ENCODE measurements around the gene OXLD1. TPM values are rescaled to one million over a fixed set of nuclear protein-coding genes. Genes with fewer than 3 reads are reported as not detected.

The OXLD1 gene
- total RNA-seq, 4 donors from 2014 or later: 18.4 to 26.5 (median 21.6) TPM

GRCh38 chr17:81706757-81707624 lies 40.6 kb upstream of the OXLD1 start:
- ATAC-seq (ENCODE audit: low FRiP score): no peak
- no peak for TF ChIP-seq CTCF (IDR thresholded peaks at IDR 0.05)

DNA sequence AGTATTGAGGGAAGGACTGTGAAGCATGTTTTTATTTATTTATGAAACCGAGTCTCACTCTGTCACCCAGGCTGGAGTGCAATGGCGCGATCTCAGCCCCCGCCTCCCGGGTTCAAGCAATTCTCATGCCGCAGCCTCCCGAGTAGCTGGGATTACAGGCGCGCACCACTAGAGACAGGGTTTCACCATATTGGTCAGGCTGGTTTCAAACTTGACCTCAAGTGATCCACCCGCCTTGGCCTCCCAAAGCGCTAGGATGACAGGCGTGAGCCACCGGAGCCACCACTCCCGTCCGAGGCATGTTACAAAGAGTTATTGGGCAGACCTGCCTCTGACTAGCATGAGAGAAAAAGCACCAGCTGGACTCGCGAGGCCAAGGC lies 39.8 kb upstream of the OXLD1 start:
- TF ChIP-seq CTCF (IDR thresholded peaks at IDR 0.05): no peak
- DNase-seq (ENCODE audit: low spot score) (no peak), ATAC-seq (ENCODE audit: low FRiP score) (no peak)

More at GRCh38 chr17:81706757-81707624, 40.6 kb upstream of the OXLD1 start:
- no peak for DNase-seq (ENCODE audit: low spot score)

DNA sequence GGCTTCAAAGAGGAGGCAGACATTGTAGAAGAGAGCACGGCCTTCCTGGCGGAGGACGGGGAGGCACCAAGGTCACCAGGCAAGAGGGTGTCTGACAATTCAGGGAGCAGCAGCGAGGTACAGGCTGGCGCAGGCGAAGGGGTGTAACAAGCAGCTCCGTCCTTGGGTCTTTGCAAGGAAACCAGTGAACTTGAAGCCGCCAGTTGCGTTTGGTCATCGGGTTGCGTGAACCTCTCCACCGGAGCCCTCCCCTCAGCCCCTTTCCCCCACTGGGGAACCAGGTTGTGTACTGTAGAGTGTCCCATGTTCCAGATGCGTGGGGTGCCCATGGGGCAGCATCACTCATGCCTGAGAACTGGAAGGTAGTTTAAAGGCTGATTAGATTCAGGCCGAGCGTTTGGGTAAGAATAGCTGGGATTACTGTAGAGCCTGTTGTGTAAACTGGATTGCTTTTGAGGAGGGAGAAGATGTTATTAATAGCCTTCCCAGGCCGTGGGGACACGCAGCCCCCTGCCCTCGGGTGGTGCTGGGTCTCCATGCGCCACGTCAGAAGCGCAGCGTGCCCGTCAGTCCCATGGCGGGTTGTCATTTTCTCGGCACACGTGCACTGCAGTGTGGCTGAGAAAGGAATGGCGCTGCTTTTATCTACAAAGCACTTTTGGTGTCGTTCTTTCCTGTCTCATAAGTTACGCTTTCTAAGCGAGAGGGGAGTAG lies 39.3 kb upstream of the OXLD1 start:
- ATAC-seq (ENCODE audit: low FRiP score): no peak
- no peak for TF ChIP-seq CTCF (IDR thresholded peaks at IDR 0.05)
- DNase-seq (ENCODE audit: low spot score): no peak

DNA sequence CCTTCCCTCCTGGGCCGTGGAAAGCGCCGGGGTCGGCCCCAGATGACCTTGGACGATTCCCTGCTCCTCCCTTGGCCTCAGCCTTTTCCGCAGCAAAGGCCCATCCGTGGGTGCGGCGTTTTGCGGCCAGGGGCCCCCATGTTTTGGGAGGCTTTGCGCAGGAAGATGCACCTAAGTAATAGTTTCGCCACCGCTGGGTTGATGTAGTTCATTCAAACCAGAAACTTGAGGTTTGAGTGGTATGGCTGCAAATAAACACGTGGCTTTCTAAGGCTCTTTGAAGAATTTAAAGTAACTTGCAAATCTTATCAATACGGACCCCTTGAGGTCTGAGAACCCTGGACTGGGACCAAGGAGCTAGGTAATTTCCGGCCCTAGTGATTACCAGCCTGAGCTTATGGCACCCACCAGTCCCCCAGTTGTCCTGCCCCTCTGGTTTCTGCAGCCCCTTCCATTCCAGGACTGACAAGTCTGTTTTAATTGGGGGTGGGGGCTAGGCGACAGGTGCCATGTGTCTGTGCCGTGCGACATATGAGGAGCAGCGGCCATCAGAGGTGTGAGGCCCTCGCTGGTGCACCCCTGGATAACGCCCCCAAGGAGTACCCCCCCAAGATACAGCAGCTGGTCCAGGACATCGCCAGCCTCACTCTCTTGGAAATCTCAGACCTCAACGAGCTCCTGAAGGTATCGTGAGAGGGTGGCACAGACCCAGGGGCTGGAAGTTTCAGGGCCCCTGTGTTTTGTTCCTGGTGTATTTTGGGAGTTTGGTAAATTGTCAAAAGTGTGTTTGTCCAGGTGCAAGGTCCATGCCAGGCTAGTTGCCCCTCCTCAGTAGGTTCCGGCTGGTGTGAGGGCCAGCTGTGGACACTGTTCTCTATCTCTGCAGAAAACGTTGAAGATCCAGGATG lies 37.6 kb upstream of the OXLD1 start:
- no peak for TF ChIP-seq CTCF (IDR thresholded peaks at IDR 0.05)
- ATAC-seq (ENCODE audit: low FRiP score): peak; percentile 6
- no peak for DNase-seq (ENCODE audit: low spot score)

GRCh38 chr17:81702934-81703746 lies 36.7 kb upstream of the OXLD1 start, which contains the start of gene MRPL12:
Gene MRPL12 (plus strand): TSS chr17:81703367. CDS start chr17:81703502, 135 bp downstream.
- ATAC-seq (ENCODE audit: low FRiP score) (peak; percentile 92), DNase-seq (ENCODE audit: low spot score) (peak; percentile 79)

More at GRCh38 chr17:81702934-81703746, 36.7 kb upstream of the OXLD1 start, which contains the start of gene MRPL12:
- TF ChIP-seq CTCF (IDR thresholded peaks at IDR 0.05): no peak

Data from omental fat pad (tissue), 4 donors.